Urinary bladder (tissue), 4 donors: ENCODE results near the gene BRMS1L. TPM values are rescaled to one million over a fixed set of nuclear protein-coding genes. Genes with fewer than 3 reads are reported as not detected.

ENCODE experiments used
- DNase-seq: peaks from one replicate; pipeline ENCODE4 v3.0.0-alpha.2; 2015; ENCODE audit errors: extremely low spot score
- H3K27ac ChIP-seq: one replicate; pipeline ENCODE4 v1.5.1; 2013; ENCODE audit warnings: low read depth, mild to moderate bottlenecking, moderate library complexity
- H3K36me3 ChIP-seq: one replicate; pipeline ENCODE4 v1.6.1; 2013; ENCODE audit warnings: mild to moderate bottlenecking, moderate library complexity; ENCODE audit not compliant: insufficient read depth
- H3K4me1 ChIP-seq: one replicate; pipeline ENCODE4 v1.6.1; 2013; ENCODE audit warnings: mild to moderate bottlenecking, moderate library complexity; ENCODE audit not compliant: insufficient read depth
- H3K4me3 ChIP-seq: one replicate; pipeline ENCODE4 v1.5.1; 2013; ENCODE audit warnings: low read depth, low read length
- WGBS: extraction: QIAGEN DNeasy Blood & Tissue Kit; methylation state at CpG from one replicate; pipeline ENCODE4 v1.1.7; 2013; 5-methylcytosine and 5-hydroxymethylcytosine counted together
- polyA plus RNA-seq: library from polyadenylated mRNA; stranded (reverse); fragments of 200-250 nt; gene quantifications from one replicate; pipeline ENCODE4 v1.2.3, GENCODE V29; 2013
- total RNA-seq: library from RNA; depleted of rRNA; stranded (reverse); fragments of >200 nt; gene quantifications from one replicate; pipeline ENCODE4 v1.2.3, GENCODE V29; 2014
- donor health status: healthy with polysubstance abuse.
- donor health status: healthy.

The BRMS1L gene
- total and polyA plus RNA-seq, 2 donors: 12.1 to 19.1 TPM

- WGBS: 92% methylated on average over 3 of the region's 3 CpGs
These were observed 74.6 kb downstream of the BRMS1L start for GRCh38 chr14:35900741-35901140.

GRCh38 chr14:35909665-35910064, 83.5 kb downstream of the BRMS1L start:
- DNase-seq: no peak
- Histone ChIP-seq H3K4me1 (no peaks in the 10 kb centered on the region), H3K27ac (no peak overlapping the region), H3K36me3 (no peaks in the 10 kb centered on the region), H3K4me3 (no peak overlapping the region)
- WGBS: 90% methylated on average over 4 of the region's 4 CpGs

More at GRCh38 chr14:35900741-35901140, 74.6 kb downstream of the BRMS1L start:
- no peaks in the 10 kb centered on the region for H3K36me3 ChIP-seq
- H3K4me1 ChIP-seq: no peaks in the 10 kb centered on the region
- H3K27ac ChIP-seq: no peak overlapping the region
- no peak overlapping the region for H3K4me3 ChIP-seq
- DNase-seq: no peak

DNA sequence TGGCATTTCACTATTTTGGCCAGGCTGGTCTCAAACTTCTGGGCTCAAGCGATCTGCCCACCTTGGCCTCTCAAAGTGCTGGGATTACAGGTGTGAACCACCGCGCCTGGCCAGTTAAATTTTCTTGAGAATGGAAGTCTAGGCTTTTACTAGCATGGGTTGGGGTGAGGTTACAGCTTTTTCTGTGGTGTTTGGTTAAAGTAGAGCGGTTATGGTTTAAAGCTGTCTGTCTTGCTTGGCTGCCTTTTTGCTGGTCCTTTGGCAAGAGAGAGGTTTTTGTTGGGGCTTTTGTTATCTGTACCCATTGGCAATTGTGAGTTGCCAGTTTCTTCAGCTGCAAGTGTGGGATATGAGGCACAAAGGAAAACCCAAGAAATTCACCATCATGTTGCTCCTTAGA, 84.1 kb downstream of the BRMS1L start:
- Histone ChIP-seq H3K27ac (no peak overlapping the region), H3K36me3 (no peaks in the 10 kb centered on the region), H3K4me1 (no peaks in the 10 kb centered on the region), H3K4me3 (no peak overlapping the region)
- DNase-seq: no peak
- WGBS: 95% methylated on average over 4 of the region's 4 CpGs

GRCh38 chr14:35911097-35911496, 85.0 kb downstream of the BRMS1L start:
- no peak overlapping the region for H3K4me3 ChIP-seq
- H3K27ac ChIP-seq: no peak overlapping the region
- no peaks in the 10 kb centered on the region for H3K36me3 ChIP-seq
- WGBS: 69% methylated on average over 4 of the region's 4 CpGs
- H3K4me1 ChIP-seq: no peaks in the 10 kb centered on the region
- DNase-seq: no peak

- WGBS: 85% methylated on average over 4 of the region's 4 CpGs
- no peaks in the 10 kb centered on the region for H3K4me1 ChIP-seq
- no peak for DNase-seq
These were observed 89.0 kb downstream of the BRMS1L start for GRCh38 chr14:35915185-35915584.

DNA sequence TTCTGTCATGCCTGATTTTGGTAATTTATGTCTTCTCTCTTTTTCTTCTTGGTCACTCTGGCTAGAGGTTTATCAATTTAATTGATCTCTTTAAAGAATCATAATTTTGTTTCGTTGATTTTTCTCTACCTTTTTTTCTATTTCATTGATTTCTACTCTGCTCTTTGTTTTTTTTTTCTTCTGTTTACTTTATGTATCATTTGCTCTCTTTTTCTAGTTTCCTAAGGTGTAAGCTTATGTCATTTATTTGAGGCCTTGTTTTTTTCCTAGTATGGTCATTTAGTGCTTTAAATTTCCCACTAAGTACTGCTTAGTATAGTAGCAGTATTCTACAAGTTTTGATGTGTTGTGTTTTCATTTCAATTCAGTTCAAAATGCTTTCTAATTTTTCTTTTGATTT, 89.6 kb downstream of the BRMS1L start:
- no peaks in the 10 kb centered on the region for H3K4me1 ChIP-seq
- no peak overlapping the region for H3K4me3 ChIP-seq
- WGBS: 83% methylated on average over 1 of the region's 1 CpG
- no peak for DNase-seq
- H3K27ac ChIP-seq: no peak overlapping the region
- no peaks in the 10 kb centered on the region for H3K36me3 ChIP-seq

More at GRCh38 chr14:35915185-35915584, 89.0 kb downstream of the BRMS1L start:
- Histone ChIP-seq H3K4me3 (no peak overlapping the region), H3K36me3 (no peaks in the 10 kb centered on the region), H3K27ac (no peak overlapping the region)

Other genes with a start within 250 kb of the BRMS1L start
- gene RALGAPA1, start 17.0 kb upstream of the BRMS1L start, total RNA-seq: 209 TPM
- gene RALGAPA1, start 17.0 kb upstream of the BRMS1L start, polyA plus RNA-seq: 17.4 TPM